OCI-LY7 (cell line): ENCODE measurements around the gene C1orf87. TPM values are rescaled to one million over a fixed set of nuclear protein-coding genes. Genes with fewer than 3 reads are reported as not detected.

Experiments used
- BruUV-seq: library from RNA; stranded (reverse); fragments of 400-500 nt; replicated peaks from 2 replicates; lab custom pipeline; 2021; lab: Mats Ljungman, UMichigan
- CTCF ChIA-PET: fragments of 300-600 bp; sonication (Branson Sonifier 250); formaldehyde crosslinking; loops from one replicate; lab custom pipeline; 2022; ENCODE audit warnings: antibody characterized with exemption; ENCODE audit not compliant: unreplicated experiment; lab: Charles Lee
- POLR2A ChIA-PET: fragments of 300-600 bp; sonication (Branson Sonifier 250); formaldehyde crosslinking; loops from one replicate; lab custom pipeline; 2022; ENCODE audit warnings: antibody characterized with exemption; lab: Charles Lee
- DNase-seq: peaks from one replicate; pipeline ENCODE4 v3.0.0-alpha.2; 2015; ENCODE audit warnings: low spot score
- H2AFZ ChIP-seq: fragments of 200-600 bp; sonication (generic), shearing (Covaris generic); 2 replicates; pipeline ENCODE4 v1.6.1; 2014; ENCODE audit warnings: mild to moderate bottlenecking, antibody characterized with exemption, low read length, moderate library complexity
- H3K27ac ChIP-seq: fragments of 200-600 bp; sonication (generic); 2 replicates; pipeline ENCODE4 v1.5.1; 2014; ENCODE audit warnings: mixed run types, low read depth, mild to moderate bottlenecking, moderate library complexity, low read length, inconsistent platforms; ENCODE audit not compliant: poor library complexity, severe bottlenecking
- H3K36me3 ChIP-seq: fragments of 200-600 bp; sonication (generic); 2 replicates; pipeline ENCODE4 v1.6.1; 2014; ENCODE audit warnings: mild to moderate bottlenecking, antibody characterized with exemption, low read length, moderate library complexity, mixed read lengths; ENCODE audit not compliant: insufficient read depth
- H3K4me1 ChIP-seq: fragments of 200-600 bp; sonication (generic); 2 replicates; pipeline ENCODE4 v1.5.1; 2014; ENCODE audit warnings: mild to moderate bottlenecking, low read length; ENCODE audit not compliant: insufficient read depth, poor library complexity, severe bottlenecking
- H3K4me2 ChIP-seq: fragments of 200-600 bp; sonication (generic); 2 replicates; pipeline ENCODE4 v1.6.1; 2014; ENCODE audit warnings: mild to moderate bottlenecking, low read length
- H3K4me3 ChIP-seq: fragments of 200-600 bp; sonication (generic); 2 replicates; pipeline ENCODE4 v1.5.1; 2014; ENCODE audit warnings: mild to moderate bottlenecking, low read depth, low read length; ENCODE audit not compliant: poor library complexity, severe bottlenecking
- H3K79me2 ChIP-seq: fragments of 200-600 bp; sonication (generic); 2 replicates; pipeline ENCODE4 v1.6.1; 2016; ENCODE audit warnings: low read depth, mild to moderate bottlenecking, low read length, moderate library complexity, mixed read lengths; ENCODE audit not compliant: insufficient read depth
- H3K9me2 ChIP-seq: fragments of 200-600 bp; sonication (generic); 2 replicates; pipeline ENCODE4 v1.6.1; 2016; ENCODE audit warnings: mild to moderate bottlenecking, low read length, mixed read lengths; ENCODE audit not compliant: insufficient read depth
- H3K9me3 ChIP-seq: fragments of 200-600 bp; sonication (generic); 2 replicates; pipeline ENCODE4 v1.6.1; 2014; ENCODE audit warnings: mild to moderate bottlenecking, mixed run types, low read length, mixed read lengths
- H4K20me1 ChIP-seq: fragments of 200-600 bp; sonication (generic); 2 replicates; pipeline ENCODE4 v1.6.1; 2014; ENCODE audit warnings: mild to moderate bottlenecking, antibody characterized with exemption, low read length, moderate library complexity, mixed read lengths; ENCODE audit not compliant: insufficient read depth
- EZH2phosphoT487 ChIP-seq: fragments of 200-600 bp; sonication (generic); IDR thresholded peaks from 2 replicates; pipeline ENCODE4 v1.6.1; 2018; ENCODE audit warnings: low read depth, borderline replicate concordance, mild to moderate bottlenecking, mixed run types, antibody characterized with exemption, low read length, moderate library complexity, mixed read lengths
- intact Hi-C: fragments of 100-400 bp; cut with micrococcal nuclease; formaldehyde crosslinking; loops from one replicate; pipeline ENCODE4 v1.10.0; 2022; ENCODE audit not compliant: unreplicated experiment
- total RNA-seq, 2 experiments: library from RNA; depleted of rRNA in 1 of 2; stranded (reverse); fragments of >200 nt in 1 of 2; shearing (Covaris generic) in 1 of 2; gene quantifications; 2 replicates each; pipeline ENCODE4 v1.2.3, GENCODE V29; 2014 to 2022
- TF ChIP-seq, protein P1 (sequence below): fragments of 200-600 bp; sonication (generic); conservative IDR thresholded peaks from 2 replicates; pipeline ENCODE4 v1.5.1; 2014; ENCODE audit warnings: mild to moderate bottlenecking, antibody characterized with exemption, low read length, moderate library complexity, mixed read lengths

Gene C1orf87
- total RNA-seq, 2 experiments from 2014 or later = not detected

DNA sequence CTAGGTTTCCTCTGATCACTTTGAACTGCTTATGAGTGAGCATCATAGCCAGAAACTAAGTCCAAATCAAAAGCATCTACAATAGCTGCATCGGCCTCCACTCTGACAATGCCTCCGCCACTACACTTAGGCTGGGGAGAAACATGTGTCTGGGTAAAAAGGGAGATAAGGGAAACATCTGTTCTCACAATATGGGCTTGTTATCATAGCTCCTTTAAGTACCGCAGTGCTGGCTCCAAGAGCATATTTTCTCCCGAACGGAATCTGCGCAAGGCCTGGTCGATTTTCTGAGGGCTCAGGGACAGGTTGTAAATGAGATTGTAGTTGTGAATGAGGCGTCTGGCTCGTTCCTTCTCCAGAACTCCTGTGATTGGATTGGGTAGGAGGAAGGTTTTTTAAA, 83.1 kb downstream of the C1orf87 start:
- ChIA-PET POLR2A (no interaction called here), CTCF (no interaction called here)
- TF ChIP-seq EZH2phosphoT487 = no peak
- TF ChIP-seq, protein P1, sequence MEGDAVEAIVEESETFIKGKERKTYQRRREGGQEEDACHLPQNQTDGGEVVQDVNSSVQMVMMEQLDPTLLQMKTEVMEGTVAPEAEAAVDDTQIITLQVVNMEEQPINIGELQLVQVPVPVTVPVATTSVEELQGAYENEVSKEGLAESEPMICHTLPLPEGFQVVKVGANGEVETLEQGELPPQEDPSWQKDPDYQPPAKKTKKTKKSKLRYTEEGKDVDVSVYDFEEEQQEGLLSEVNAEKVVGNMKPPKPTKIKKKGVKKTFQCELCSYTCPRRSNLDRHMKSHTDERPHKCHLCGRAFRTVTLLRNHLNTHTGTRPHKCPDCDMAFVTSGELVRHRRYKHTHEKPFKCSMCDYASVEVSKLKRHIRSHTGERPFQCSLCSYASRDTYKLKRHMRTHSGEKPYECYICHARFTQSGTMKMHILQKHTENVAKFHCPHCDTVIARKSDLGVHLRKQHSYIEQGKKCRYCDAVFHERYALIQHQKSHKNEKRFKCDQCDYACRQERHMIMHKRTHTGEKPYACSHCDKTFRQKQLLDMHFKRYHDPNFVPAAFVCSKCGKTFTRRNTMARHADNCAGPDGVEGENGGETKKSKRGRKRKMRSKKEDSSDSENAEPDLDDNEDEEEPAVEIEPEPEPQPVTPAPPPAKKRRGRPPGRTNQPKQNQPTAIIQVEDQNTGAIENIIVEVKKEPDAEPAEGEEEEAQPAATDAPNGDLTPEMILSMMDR = no peak

DNA sequence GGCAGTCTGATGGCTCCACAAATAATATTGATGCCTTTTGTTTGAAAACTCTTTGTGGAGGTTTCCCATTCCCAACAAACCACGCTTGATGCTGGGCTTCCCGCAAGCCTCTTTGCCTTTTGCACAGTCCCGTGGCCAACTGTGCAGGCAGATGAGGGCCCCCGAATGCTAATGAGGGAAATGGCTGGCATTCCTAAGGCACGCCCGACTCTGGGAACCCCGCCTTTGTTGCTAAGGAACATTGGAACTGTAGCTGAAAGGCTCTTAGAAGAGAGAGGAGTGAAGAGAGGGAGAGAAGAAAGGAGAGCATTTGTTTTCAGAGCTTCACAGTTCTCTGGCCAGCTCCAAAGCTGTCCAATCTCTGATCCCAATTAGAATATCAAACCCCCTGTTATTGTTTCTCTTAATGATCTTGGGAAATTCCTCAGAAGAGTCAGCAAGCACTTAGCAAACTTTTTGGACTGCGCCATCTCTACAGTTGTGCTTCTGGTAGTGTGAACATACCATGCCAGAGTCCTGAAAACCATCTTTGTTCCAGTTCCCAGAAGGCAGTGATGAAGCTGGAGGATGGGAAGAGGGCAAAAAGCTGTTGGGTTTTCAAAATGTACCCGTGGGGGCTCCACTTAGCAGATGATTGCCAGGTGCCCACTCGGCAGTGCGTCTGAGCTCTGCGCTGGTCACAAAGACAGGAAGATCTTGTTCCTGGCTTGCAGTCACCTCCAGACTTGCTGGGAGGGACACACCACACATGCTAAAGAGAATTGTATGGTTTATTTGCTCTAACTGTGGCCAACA, 86.9 kb downstream of the C1orf87 start:
- no peak overlapping the region for H2AFZ ChIP-seq
- H4K20me1 ChIP-seq = no peaks in the 10 kb centered on the region
- TF ChIP-seq EZH2phosphoT487 = no peak
- TF ChIP-seq, protein P1 = no peak
- H3K4me2 ChIP-seq = no peak overlapping the region
- BruUV-seq = no TSS peak
- no peaks in the 10 kb centered on the region for H3K36me3 ChIP-seq
- H3K9me2 ChIP-seq = no peaks in the 10 kb centered on the region
- no peaks in the 10 kb centered on the region for H3K79me2 ChIP-seq
- POLR2A ChIA-PET = no interaction called here
- intact Hi-C loops = no loop called here
- CTCF ChIA-PET = no interaction called here
- no peak overlapping the region for H3K4me3 ChIP-seq
- H3K27ac ChIP-seq = no peak overlapping the region
- no peaks in the 10 kb centered on the region for H3K4me1 ChIP-seq
- no peak for DNase-seq
- H3K9me3 ChIP-seq = no peaks in the 10 kb centered on the region

More for the DNA sequence above, 83.1 kb downstream of the C1orf87 start:
- Histone ChIP-seq H2AFZ (no peak overlapping the region), H3K4me2 (no peak overlapping the region), H3K4me3 (no peak overlapping the region), H3K27ac (no peak overlapping the region), H3K9me2 (no peaks in the 10 kb centered on the region), H3K36me3 (no peaks in the 10 kb centered on the region), H3K79me2 (no peaks in the 10 kb centered on the region), H4K20me1 (no peaks in the 10 kb centered on the region), H3K9me3 (no peaks in the 10 kb centered on the region), H3K4me1 (no peaks in the 10 kb centered on the region)
- no peak for DNase-seq
- intact Hi-C loops = no loop called here
- no TSS peak for BruUV-seq

DNA sequence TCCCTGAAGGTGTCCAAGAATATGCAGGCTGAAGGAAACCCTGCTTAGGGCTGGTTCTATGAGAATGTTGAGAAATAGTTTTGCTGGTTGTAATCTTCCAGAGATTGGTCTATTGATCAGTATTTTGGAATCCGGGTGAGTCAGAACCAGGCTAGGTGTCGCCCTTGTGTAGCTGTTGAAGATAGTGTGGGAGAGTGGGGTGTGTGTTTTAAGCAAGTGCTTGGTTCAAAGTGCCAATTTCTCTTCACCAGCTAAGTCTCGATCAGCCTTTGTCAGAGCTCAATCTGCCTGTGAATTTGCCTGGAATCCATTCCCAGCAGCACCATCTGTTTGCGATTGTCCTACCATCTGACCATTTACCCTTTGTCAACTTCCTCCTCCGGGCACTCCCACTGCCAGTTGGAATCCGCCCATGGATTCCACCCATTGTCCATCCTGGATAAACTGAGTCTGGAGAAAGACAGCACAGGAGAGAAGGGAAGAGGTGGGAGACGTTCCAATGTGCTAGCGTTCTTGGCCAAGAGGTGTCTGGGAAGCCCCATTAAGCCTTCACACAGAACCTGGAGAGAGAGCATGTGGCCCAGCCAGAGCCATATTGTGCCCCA, 87.6 kb downstream of the C1orf87 start:
- Histone ChIP-seq H3K4me3 (no peak overlapping the region), H2AFZ (no peak overlapping the region), H3K9me2 (no peaks in the 10 kb centered on the region), H3K9me3 (no peaks in the 10 kb centered on the region), H3K4me1 (no peaks in the 10 kb centered on the region), H3K79me2 (no peaks in the 10 kb centered on the region), H3K27ac (no peak overlapping the region), H4K20me1 (no peaks in the 10 kb centered on the region), H3K36me3 (no peaks in the 10 kb centered on the region), H3K4me2 (no peak overlapping the region)
- POLR2A ChIA-PET = no interaction called here
- DNase-seq = no peak
- intact Hi-C loops = no loop called here
- CTCF ChIA-PET = no interaction called here
- BruUV-seq = no TSS peak
- no peak for TF ChIP-seq EZH2phosphoT487
